ENCODE measurements around the gene VBP1. TPM values are rescaled to one million over a fixed set of nuclear protein-coding genes. Genes with fewer than 3 reads are reported as not detected.

The VBP1 gene
- total RNA-seq, 1 donor from 2014 or later, result 56.2 TPM

GRCh38 chrX:155225774-155226173, 9.5 kb downstream of the VBP1 start:
- no peak for TF ChIP-seq CTCF (IDR thresholded peaks at IDR 0.05; ENCODE audit: insufficient read depth, low read length, poor library complexity, severe bottlenecking)
- no peak overlapping the region for H3K4me3 ChIP-seq (ENCODE audit: low read depth, low read length)

GRCh38 chrX:155231163-155231562, 14.9 kb downstream of the VBP1 start:
- no peak for DNase-seq (ENCODE audit: low read depth)
- Histone ChIP-seq H3K4me3 (ENCODE audit: low read depth, low read length) (no peak overlapping the region), H3K36me3 (ENCODE audit: control insufficient read depth, insufficient read depth, low read length) (no peaks in the 10 kb centered on the region), H3K27me3 (ENCODE audit: control insufficient read depth, insufficient read depth, low read length) (no peaks in the 10 kb centered on the region)
- no peak for TF ChIP-seq CTCF (IDR thresholded peaks at IDR 0.05; ENCODE audit: insufficient read depth, low read length, poor library complexity, severe bottlenecking)

More at GRCh38 chrX:155225774-155226173, 9.5 kb downstream of the VBP1 start:
- no peaks in the 10 kb centered on the region for H3K36me3 ChIP-seq (ENCODE audit: control insufficient read depth, insufficient read depth, low read length)
- DNase-seq (ENCODE audit: low read depth), result no peak
- no peaks in the 10 kb centered on the region for H3K27me3 ChIP-seq (ENCODE audit: control insufficient read depth, insufficient read depth, low read length)

- no peak for DNase-seq (ENCODE audit: low read depth)
- TF ChIP-seq CTCF (IDR thresholded peaks at IDR 0.05; ENCODE audit: insufficient read depth, low read length, poor library complexity, severe bottlenecking), result no peak
- no peaks in the 10 kb centered on the region for H3K36me3 ChIP-seq (ENCODE audit: control insufficient read depth, insufficient read depth, low read length)
Observed at GRCh38 chrX:155235891-155236290, 19.6 kb downstream of the VBP1 start.

GRCh38 chrX:155237719-155238118, 21.5 kb downstream of the VBP1 start:
- DNase-seq (ENCODE audit: low read depth), result no peak
- Histone ChIP-seq H3K4me3 (ENCODE audit: low read depth, low read length) (no peak overlapping the region), H3K36me3 (ENCODE audit: control insufficient read depth, insufficient read depth, low read length) (no peaks in the 10 kb centered on the region), H3K27me3 (ENCODE audit: control insufficient read depth, insufficient read depth, low read length) (no peaks in the 10 kb centered on the region)
- no peak for TF ChIP-seq CTCF (IDR thresholded peaks at IDR 0.05; ENCODE audit: insufficient read depth, low read length, poor library complexity, severe bottlenecking)

More at GRCh38 chrX:155235891-155236290, 19.6 kb downstream of the VBP1 start:
- Histone ChIP-seq H3K27me3 (ENCODE audit: control insufficient read depth, insufficient read depth, low read length) (no peaks in the 10 kb centered on the region), H3K4me3 (ENCODE audit: low read depth, low read length) (no peak overlapping the region)

- DNase-seq (ENCODE audit: low read depth), result no peak
- no peaks in the 10 kb centered on the region for H3K36me3 ChIP-seq (ENCODE audit: control insufficient read depth, insufficient read depth, low read length)
- no peak overlapping the region for H3K4me3 ChIP-seq (ENCODE audit: low read depth, low read length)
- TF ChIP-seq CTCF (IDR thresholded peaks at IDR 0.05; ENCODE audit: insufficient read depth, low read length, poor library complexity, severe bottlenecking), result no peak
- H3K27me3 ChIP-seq (ENCODE audit: control insufficient read depth, insufficient read depth, low read length), result no peaks in the 10 kb centered on the region
Observed at GRCh38 chrX:155242300-155242699, 26.0 kb downstream of the VBP1 start.

GRCh38 chrX:155246748-155247147, 30.5 kb downstream of the VBP1 start:
- no peak for TF ChIP-seq CTCF (IDR thresholded peaks at IDR 0.05; ENCODE audit: insufficient read depth, low read length, poor library complexity, severe bottlenecking)
- no peaks in the 10 kb centered on the region for H3K36me3 ChIP-seq (ENCODE audit: control insufficient read depth, insufficient read depth, low read length)
- DNase-seq (ENCODE audit: low read depth), result no peak
- no peak overlapping the region for H3K4me3 ChIP-seq (ENCODE audit: low read depth, low read length)
- H3K27me3 ChIP-seq (ENCODE audit: control insufficient read depth, insufficient read depth, low read length), result no peaks in the 10 kb centered on the region
